Cardiac ventricle fibroblast (primary cell): Measurements from ENCODE around the gene HAO1. TPM values are rescaled to one million over a fixed set of nuclear protein-coding genes. Genes with fewer than 3 reads are reported as not detected.

ENCODE experiments used
- total RNA-seq: library from RNA; depleted of rRNA; stranded (reverse); fragments of >200 nt; gene quantifications from 2 replicates; pipeline ENCODE4 v1.2.3, GENCODE V29; 2015

The HAO1 gene
- not detected in 2 replicates for total RNA-seq

GRCh38 chr20:7940341-7940740, at the start of gene HAO1:
Gene HAO1, minus strand, starts transcription at chr20:7940458. Its CDS starts 36 bp downstream, at chr20:7940422.

Other genes with a start within 250 kb of the HAO1 start
- 31.8 and 34.0 TPM in 2 replicates for gene TMX4, start 79.3 kb upstream of the HAO1 start, total RNA-seq
- gene PLCB1, start 191.8 kb upstream of the HAO1 start, total RNA-seq: 6.9 and 9.7 TPM in 2 replicates